ENCODE measurements around the gene DLG1.

Gene DLG1

GRCh38 chr3:197234947-197235914, 63.2 kb downstream of the DLG1 start:
- peak; percentile 45 for DNase-seq (ENCODE audit: low read depth)
- no peak overlapping the region for H3K4me3 ChIP-seq (ENCODE audit: low read length)
- no peak for TF ChIP-seq CTCF (IDR thresholded peaks at IDR 0.05; ENCODE audit: insufficient read depth, low read depth, low read length, missing control alignments)

GRCh38 chr3:197231321-197231720, 67.1 kb downstream of the DLG1 start:
- no peak overlapping the region for H3K4me3 ChIP-seq (ENCODE audit: low read length)
- no peak for DNase-seq (ENCODE audit: low read depth)
- TF ChIP-seq CTCF (IDR thresholded peaks at IDR 0.05; ENCODE audit: insufficient read depth, low read depth, low read length, missing control alignments): no peak

GRCh38 chr3:197229836-197230235, 68.6 kb downstream of the DLG1 start:
- H3K4me3 ChIP-seq (ENCODE audit: low read length): no peak overlapping the region

GRCh38 chr3:197229178-197229577, 69.2 kb downstream of the DLG1 start:
- no peak for TF ChIP-seq CTCF (IDR thresholded peaks at IDR 0.05; ENCODE audit: insufficient read depth, low read depth, low read length, missing control alignments)
- DNase-seq (ENCODE audit: low read depth): no peak
- no peak overlapping the region for H3K4me3 ChIP-seq (ENCODE audit: low read length)

More at GRCh38 chr3:197229836-197230235, 68.6 kb downstream of the DLG1 start:
- TF ChIP-seq CTCF (IDR thresholded peaks at IDR 0.05; ENCODE audit: insufficient read depth, low read depth, low read length, missing control alignments): no peak
- DNase-seq (ENCODE audit: low read depth): no peak

DNA sequence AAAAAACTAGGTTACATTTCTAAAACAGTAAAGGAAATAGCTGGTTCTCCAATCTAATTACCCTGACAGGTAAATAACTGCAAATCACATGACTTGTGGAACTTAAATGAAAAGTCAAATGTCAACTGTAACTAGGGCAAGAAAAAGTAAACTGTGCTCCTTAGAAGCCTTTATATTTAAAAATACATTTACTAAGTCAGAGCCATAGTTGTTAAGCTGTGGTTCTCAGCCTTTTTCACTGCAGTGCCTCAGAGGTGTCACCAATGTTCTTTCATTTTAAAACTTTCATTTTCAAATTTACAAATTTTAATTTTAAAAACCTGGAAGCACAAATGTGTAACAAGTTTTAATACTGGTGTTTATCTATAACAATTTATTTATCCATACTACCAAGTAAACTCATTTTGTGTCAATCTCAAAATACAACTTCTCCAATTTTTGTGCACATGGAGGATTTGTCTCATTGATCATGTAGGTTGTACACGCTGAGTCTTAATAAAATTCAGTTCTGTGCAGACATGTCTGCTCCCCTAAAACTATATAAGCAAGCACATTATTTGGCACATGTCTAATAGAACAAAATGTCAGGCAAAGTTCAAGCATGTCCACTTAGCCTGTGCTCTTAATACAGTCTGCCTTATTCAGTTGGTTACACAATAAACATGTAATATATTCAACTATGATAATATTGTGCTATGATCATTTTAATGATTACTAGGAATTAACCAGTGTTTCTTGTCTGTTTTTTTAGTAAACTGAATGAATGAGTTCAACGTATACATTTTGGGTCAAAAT, 70.4 kb downstream of the DLG1 start:
- H3K4me3 ChIP-seq (ENCODE audit: low read length): no peak overlapping the region
- DNase-seq (ENCODE audit: low read depth): no peak
- no peak for TF ChIP-seq CTCF (IDR thresholded peaks at IDR 0.05; ENCODE audit: insufficient read depth, low read depth, low read length, missing control alignments)

- no peak for DNase-seq (ENCODE audit: low read depth)
- TF ChIP-seq CTCF (IDR thresholded peaks at IDR 0.05; ENCODE audit: insufficient read depth, low read depth, low read length, missing control alignments): no peak
- H3K4me3 ChIP-seq (ENCODE audit: low read length): no peak overlapping the region
Measured at GRCh38 chr3:197226179-197226578, 72.2 kb downstream of the DLG1 start.

Measured in epithelial cell of esophagus (primary cell).